Activated naive CD4-positive, alpha-beta T cell treated with anti-CD3 and anti-CD28 coated beads for 36 hours (primary cell): Measurements from ENCODE around the gene MACF1. TPM values are rescaled to one million over a fixed set of nuclear protein-coding genes. Genes with fewer than 3 reads are reported as not detected.

Source experiments
- CTCF ChIA-PET: fragments of 350-600 bp; sonication (Branson Sonifier 250); formaldehyde crosslinking; loops from one replicate; lab custom pipeline; 2021; ENCODE audit warnings: antibody characterized with exemption; lab: Charles Lee
- DNase-seq: peaks from one replicate; pipeline ENCODE4 v3.0.0-alpha.2; 2020
- H3K27ac Mint-ChIP-seq: one replicate; pipeline ENCODE4 v1.8.0; 2021; ENCODE audit warnings: mild to moderate bottlenecking, mixed read lengths
- H3K27me3 Mint-ChIP-seq: one replicate; pipeline ENCODE4 v1.8.0; 2021; ENCODE audit warnings: low read depth, mixed read lengths
- H3K36me3 Mint-ChIP-seq: one replicate; pipeline ENCODE4 v1.8.0; 2021; ENCODE audit warnings: low read depth, mixed read lengths
- H3K4me1 Mint-ChIP-seq: one replicate; pipeline ENCODE4 v1.8.0; 2021; ENCODE audit warnings: low read depth, mixed read lengths
- H3K4me3 Mint-ChIP-seq: one replicate; pipeline ENCODE4 v1.8.0; 2021; ENCODE audit warnings: mild to moderate bottlenecking, moderate library complexity, mixed read lengths
- H3K9me3 Mint-ChIP-seq: one replicate; pipeline ENCODE4 v1.8.0; 2021; ENCODE audit warnings: mixed read lengths
- intact Hi-C: fragments of 100-400 bp; cut with micrococcal nuclease; formaldehyde crosslinking; loops from one replicate; pipeline ENCODE4 v1.15.1; 2023
- total RNA-seq, 2 experiments: library from RNA; stranded (reverse); gene quantifications; one replicate each; pipeline ENCODE4 v1.2.3, GENCODE V29; 2021

MACF1 gene
- total RNA-seq, 2 experiments from 2014 or later = 174 to 179 TPM

DNA sequence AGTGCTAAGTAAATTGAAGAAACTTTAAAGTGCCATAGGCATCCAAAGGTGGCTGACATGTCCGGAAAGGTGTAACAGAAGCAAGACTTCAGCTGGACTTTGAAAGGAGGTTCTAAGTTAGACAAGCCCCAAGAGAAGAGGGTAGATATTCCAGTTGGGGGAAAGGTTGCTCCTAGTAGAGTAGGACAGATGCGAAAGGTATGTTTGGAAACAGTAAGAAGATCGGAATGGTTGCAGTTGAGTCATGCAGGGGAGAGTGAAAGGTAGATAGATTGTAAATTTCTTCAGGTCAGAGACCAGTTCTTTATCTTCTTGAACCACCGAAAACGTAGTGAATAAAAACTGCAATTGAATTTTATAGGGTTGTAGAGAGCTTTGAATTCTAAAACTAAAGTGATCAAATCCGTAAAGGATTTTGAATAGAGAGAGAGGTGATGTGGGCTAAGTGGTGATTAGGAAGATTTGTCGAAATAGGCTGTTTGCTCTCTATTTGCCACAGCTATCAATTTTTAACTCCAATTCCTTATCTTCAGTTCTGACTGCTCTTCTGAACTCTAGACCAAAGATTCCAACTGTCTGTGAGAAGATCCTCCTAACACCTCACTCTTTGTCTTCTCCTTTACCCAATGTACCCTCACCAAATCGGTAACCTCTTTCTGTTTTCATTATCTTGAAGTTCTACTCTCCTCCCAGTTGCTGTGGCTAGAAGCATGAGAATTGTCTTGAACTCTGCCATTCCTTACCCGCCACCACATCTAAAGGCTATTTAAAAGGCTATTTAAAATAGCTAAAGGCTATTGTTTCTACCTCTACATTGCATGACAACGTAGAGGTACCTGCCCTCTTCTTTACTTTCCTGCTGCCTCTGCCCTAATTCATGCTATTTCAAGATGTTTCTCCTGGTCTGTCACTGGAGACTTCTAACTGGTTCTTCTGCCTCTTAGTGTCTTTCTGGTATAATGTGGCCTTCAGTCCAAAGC lies 16.7 kb downstream of the MACF1 start:
- CTCF ChIA-PET = interaction anchor here (0.7 to 1.9 kb wide), 8 partner anchors 16 to 40 kb away, joined by 3 to 6 read pairs (median 4); partner anchors contain the start of gene MACF1
- no peak overlapping the region for H3K27ac Mint-ChIP-seq
- H3K27me3 Mint-ChIP-seq = no peaks in the 10 kb centered on the region
- H3K36me3 Mint-ChIP-seq = peaks cover 18% of the 10 kb centered on the region
- intact Hi-C loops = no loop called here
- H3K9me3 Mint-ChIP-seq = no peaks in the 10 kb centered on the region
- H3K4me3 Mint-ChIP-seq = no peak overlapping the region
- H3K4me1 Mint-ChIP-seq = peaks cover 78% of the 10 kb centered on the region
- no peak for DNase-seq

DNA sequence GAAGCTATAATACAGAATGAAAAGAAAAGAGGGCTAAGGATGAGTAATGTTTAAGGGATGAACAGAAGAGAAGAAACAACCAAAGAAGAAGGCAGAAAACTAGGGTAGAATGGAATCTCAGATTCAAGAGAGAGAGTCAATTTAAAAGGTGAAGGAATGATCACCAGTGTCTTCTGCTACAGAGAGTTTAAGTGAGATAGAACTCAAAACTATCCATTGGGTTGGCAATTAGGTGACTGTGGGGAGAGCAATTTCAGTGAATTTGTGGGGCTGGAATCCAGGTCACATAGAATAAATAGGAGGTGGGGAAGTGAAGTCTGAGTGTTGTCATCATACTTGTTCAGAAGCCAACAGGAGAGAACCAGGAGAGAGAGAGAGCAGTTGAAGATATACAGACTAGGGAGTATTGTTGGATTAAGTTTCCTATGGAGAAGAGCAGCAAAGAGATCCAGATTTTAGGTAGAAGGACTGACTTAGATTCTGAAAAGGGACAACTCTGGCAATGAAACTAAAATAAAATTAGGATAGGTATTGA lies 19.9 kb downstream of the MACF1 start:
- Mint-ChIP-seq H3K4me1 (peaks cover 75% of the 10 kb centered on the region), H3K27me3 (no peaks in the 10 kb centered on the region), H3K9me3 (no peaks in the 10 kb centered on the region), H3K4me3 (no peak overlapping the region), H3K27ac (no peak overlapping the region), H3K36me3 (peaks cover 18% of the 10 kb centered on the region)
- DNase-seq = no peak
- intact Hi-C loops = no loop called here
- CTCF ChIA-PET = interaction anchor here (1.7 to 2.1 kb wide), 2 partner anchors 19 to 34 kb away, joined by 5 read pairs; no protein-coding TSS in a partner anchor

DNA sequence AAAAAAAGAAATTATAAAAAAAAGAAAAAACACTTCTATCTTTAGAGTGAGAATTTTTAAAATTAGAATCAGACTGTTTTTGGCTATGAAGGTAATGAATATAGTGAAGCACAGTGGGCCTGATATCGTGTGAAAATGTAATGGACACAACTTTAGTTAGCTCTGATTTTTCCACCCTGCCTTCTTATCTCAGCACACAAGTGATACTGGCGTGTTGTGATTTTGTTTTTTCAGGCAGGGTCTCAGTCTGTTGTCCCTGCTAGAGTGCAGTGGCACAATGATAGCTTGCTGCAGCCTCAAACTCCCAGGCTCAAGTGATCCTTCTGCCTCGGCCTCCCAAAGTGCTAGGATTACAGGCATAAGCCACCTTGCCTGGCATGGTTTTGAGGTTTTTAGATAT lies 22.3 kb downstream of the MACF1 start:
- Mint-ChIP-seq H3K36me3 (peaks cover 22% of the 10 kb centered on the region), H3K4me1 (peaks cover 76% of the 10 kb centered on the region), H3K27me3 (no peaks in the 10 kb centered on the region), H3K4me3 (no peak overlapping the region), H3K9me3 (no peaks in the 10 kb centered on the region), H3K27ac (no peak overlapping the region)
- CTCF ChIA-PET = interaction anchor here (0.7 to 1.9 kb wide), 6 partner anchors 12 to 34 kb away, joined by 3 to 12 read pairs (median 6); partner anchors contain the start of gene MACF1
- DNase-seq = no peak
- intact Hi-C loops = no loop called here

DNA sequence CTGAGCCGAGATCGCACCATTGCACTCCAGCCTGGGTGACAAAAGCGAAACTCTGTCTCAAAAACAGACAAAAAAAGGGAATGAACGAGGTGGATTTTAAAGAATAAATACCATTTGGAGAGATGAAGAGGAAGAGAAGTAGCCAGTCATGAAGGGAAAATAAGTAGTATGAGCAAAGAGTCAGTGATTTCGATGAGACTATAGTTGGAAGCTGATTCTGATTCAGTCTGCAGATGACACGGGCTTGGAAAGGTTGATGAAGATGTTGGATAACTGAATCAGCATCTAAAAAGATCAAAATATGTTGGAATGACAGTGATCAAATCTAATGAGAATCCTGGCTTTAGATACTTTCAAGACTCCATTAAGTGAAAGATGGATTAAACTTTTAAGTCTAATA lies 23.8 kb downstream of the MACF1 start:
- intact Hi-C loops = no loop called here
- H3K4me1 Mint-ChIP-seq = peaks cover 70% of the 10 kb centered on the region
- CTCF ChIA-PET = no interaction called here

DNA sequence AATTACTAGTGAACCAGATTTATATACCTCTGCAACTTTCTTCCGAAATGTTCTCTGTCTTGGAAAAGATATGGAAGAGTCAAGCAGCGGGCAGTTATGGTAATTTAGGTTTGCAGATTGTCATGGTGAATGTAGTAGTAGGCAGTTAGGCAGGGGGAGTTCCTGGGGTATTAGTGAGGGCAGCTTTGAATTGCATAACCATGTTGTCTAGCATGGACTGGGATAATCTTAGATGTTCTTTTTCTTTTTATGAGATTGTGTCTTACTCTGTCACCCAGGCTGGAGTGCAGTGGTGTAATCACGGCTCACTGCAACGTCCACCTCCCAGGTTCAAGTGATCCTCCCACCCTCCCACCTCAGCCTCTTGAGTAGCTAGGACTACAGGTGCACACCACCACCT lies 25.0 kb downstream of the MACF1 start:
- no peak overlapping the region for H3K27ac Mint-ChIP-seq
- H3K36me3 Mint-ChIP-seq = peaks cover 27% of the 10 kb centered on the region
- H3K27me3 Mint-ChIP-seq = no peaks in the 10 kb centered on the region
- H3K9me3 Mint-ChIP-seq = no peaks in the 10 kb centered on the region
- intact Hi-C loops = no loop called here
- no peak for DNase-seq
- H3K4me3 Mint-ChIP-seq = no peak overlapping the region
- H3K4me1 Mint-ChIP-seq = peaks cover 60% of the 10 kb centered on the region
- CTCF ChIA-PET = no interaction called here

More for the DNA sequence above, 23.8 kb downstream of the MACF1 start:
- H3K36me3 Mint-ChIP-seq = peaks cover 25% of the 10 kb centered on the region
- H3K27me3 Mint-ChIP-seq = no peaks in the 10 kb centered on the region
- H3K4me3 Mint-ChIP-seq = no peak overlapping the region
- no peak for DNase-seq
- no peaks in the 10 kb centered on the region for H3K9me3 Mint-ChIP-seq
- no peak overlapping the region for H3K27ac Mint-ChIP-seq

DNA sequence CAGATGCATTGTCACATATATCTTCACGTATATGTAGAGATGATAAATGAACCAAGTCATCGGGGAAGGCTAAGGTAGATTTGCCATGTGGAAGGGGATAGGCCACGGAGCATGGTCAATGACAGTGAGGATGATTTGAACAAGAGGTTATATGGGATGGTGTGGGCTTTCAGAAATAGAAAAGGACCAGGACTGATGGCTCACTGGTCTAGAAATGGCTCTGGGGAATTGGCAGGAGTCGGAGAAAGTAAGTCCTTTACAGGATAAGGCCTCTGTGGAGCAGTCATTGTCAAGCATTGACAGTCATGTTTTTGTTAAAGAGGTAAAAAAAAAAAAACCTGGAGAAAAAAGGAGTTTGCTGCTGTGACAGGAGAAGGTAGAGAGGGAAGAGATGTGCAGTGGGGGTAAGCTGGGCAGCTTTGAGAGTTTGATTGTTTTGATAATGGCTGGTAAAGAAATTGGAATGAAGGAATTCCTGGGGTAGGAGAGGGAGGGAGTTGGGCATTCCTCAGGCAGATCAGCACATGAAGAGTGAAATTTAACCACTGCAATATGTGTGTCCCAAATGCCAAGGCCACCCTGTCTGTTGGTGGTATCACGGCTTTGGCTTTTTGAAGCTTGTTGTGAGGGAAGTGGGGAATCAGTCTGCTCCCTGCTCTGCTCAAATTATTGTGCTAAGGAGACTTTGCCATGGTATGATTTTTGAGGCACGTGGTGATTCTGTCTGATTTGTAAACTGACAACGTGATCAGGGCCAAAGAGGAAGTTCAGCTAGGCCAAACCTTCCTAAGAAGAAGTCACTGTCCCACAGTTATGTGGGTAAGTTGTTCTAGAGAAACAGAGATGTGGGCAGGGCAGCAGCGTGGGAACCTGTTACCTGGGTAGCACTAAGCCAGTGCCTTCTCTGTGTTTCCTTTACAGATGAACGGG lies 26.0 kb downstream of the MACF1 start:
- CTCF ChIA-PET = interaction anchor here (0.8 to 1.2 kb wide), 2 partner anchors 25 to 26 kb away, joined by 3 read pairs; partner anchors contain the start of gene MACF1
- peaks cover 32% of the 10 kb centered on the region for H3K36me3 Mint-ChIP-seq
- peak overlapping the region; percentile 16 for H3K27ac Mint-ChIP-seq
- H3K4me3 Mint-ChIP-seq = peak overlapping the region; percentile 63
- H3K4me1 Mint-ChIP-seq = peaks cover 59% of the 10 kb centered on the region
- DNase-seq = peak; percentile 29
- no peaks in the 10 kb centered on the region for H3K27me3 Mint-ChIP-seq
- H3K9me3 Mint-ChIP-seq = no peaks in the 10 kb centered on the region
- intact Hi-C loops = loop anchor here (2.0 kb wide), 1 partner anchor 16 kb away; no protein-coding TSS in a partner anchor

DNA sequence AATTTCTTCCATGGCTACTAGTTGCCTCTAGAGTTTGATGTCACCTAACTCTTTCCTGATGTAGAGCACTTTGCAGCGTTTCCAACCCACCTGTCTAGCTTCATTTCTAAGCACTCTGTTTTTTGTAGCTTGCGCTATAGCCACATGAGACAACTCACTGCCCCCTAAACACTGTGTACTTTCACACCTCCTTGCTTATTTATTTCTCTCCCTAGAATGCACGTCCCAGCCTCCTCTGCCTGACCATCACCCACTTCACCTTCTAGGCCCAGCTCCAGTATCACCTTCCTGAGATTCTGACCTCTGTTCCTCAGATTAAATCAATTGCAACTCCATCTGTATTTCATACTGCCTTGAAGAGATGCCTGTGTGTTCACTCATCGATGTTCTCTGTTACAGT lies 32.5 kb downstream of the MACF1 start:
- intact Hi-C loops = no loop called here
- Mint-ChIP-seq H3K4me1 (peaks cover 54% of the 10 kb centered on the region), H3K27me3 (no peaks in the 10 kb centered on the region), H3K9me3 (no peaks in the 10 kb centered on the region), H3K27ac (no peak overlapping the region), H3K36me3 (peaks cover 30% of the 10 kb centered on the region), H3K4me3 (no peak overlapping the region)
- CTCF ChIA-PET = interaction anchor here (0.7 to 2.5 kb wide), 3 partner anchors 45 to 138 kb away, joined by 3 to 14 read pairs (median 3); no protein-coding TSS in a partner anchor
- DNase-seq = no peak

DNA sequence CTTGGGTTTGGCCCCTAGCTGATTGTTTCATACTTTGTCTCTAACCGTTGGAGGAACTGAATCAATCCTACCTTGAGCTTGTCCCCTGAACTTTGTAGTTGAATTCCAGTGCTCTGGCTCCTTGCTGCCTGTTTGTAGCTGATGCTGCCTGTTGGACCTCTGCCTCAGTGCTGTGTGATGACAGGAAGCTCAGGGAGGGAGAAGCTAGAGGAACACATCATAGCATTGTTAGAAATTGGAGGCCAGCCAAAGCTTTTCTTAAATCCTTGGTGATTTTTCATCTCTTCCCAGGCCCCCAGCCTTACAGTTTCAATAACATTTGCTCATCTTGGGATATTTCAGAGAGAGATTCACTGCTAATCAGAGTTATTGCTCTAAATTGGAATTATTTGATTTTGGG lies 34.0 kb downstream of the MACF1 start:
- Mint-ChIP-seq H3K4me1 (peaks cover 52% of the 10 kb centered on the region), H3K27ac (peak overlapping the region; percentile 17), H3K27me3 (no peaks in the 10 kb centered on the region), H3K9me3 (no peaks in the 10 kb centered on the region), H3K36me3 (peaks cover 18% of the 10 kb centered on the region), H3K4me3 (no peak overlapping the region)
- CTCF ChIA-PET = interaction anchor here (0.9 to 2.5 kb wide), 6 partner anchors 12 to 140 kb away, joined by 3 to 14 read pairs (median 4); no protein-coding TSS in a partner anchor
- intact Hi-C loops = no loop called here
- DNase-seq = no peak

DNA sequence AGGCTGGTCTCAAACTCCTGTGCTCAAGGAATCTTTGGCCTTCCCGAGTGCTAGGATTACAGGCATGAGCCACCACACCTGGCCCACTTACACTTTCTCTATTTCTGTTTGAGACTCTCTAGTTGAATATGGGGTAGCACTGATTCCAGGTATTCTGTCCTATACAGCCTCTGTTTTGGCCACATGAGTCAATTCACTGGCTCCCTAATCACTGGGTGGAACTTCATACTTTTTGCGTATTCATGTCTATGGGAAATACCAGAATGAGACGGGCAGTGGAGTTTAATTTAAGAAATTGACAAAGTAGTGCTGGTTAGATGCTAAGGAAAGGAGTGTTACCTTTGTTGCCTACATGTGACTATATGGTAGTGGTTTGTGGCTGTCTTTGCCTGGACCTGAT lies 35.5 kb downstream of the MACF1 start:
- no peak for DNase-seq
- no peaks in the 10 kb centered on the region for H3K27me3 Mint-ChIP-seq
- H3K36me3 Mint-ChIP-seq = peaks cover 18% of the 10 kb centered on the region
- H3K4me3 Mint-ChIP-seq = no peak overlapping the region
- H3K27ac Mint-ChIP-seq = no peak overlapping the region
- intact Hi-C loops = no loop called here
- H3K9me3 Mint-ChIP-seq = no peaks in the 10 kb centered on the region
- H3K4me1 Mint-ChIP-seq = peaks cover 57% of the 10 kb centered on the region
- CTCF ChIA-PET = no interaction called here

DNA sequence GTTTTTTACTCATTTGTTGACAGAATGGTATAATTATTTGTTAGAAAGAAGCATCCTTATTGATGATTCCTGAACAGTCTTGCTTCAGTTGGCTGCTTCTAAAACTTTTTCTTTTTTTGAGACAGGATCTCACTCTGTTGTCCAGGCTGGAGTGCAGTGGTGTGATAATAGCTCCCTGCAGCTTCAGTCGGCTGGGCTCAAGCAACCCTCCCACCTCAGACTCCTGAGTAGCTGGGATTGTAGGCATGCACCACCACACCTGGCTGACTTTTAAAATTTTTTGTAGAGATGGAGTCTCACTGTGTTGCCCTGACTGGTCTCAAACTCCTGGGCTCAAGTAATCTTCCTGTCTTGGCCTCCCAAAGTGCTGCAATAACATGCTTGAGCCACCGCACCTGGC lies 38.8 kb downstream of the MACF1 start:
- intact Hi-C loops = no loop called here
- Mint-ChIP-seq H3K27ac (no peak overlapping the region), H3K36me3 (peaks cover 19% of the 10 kb centered on the region)

DNA sequence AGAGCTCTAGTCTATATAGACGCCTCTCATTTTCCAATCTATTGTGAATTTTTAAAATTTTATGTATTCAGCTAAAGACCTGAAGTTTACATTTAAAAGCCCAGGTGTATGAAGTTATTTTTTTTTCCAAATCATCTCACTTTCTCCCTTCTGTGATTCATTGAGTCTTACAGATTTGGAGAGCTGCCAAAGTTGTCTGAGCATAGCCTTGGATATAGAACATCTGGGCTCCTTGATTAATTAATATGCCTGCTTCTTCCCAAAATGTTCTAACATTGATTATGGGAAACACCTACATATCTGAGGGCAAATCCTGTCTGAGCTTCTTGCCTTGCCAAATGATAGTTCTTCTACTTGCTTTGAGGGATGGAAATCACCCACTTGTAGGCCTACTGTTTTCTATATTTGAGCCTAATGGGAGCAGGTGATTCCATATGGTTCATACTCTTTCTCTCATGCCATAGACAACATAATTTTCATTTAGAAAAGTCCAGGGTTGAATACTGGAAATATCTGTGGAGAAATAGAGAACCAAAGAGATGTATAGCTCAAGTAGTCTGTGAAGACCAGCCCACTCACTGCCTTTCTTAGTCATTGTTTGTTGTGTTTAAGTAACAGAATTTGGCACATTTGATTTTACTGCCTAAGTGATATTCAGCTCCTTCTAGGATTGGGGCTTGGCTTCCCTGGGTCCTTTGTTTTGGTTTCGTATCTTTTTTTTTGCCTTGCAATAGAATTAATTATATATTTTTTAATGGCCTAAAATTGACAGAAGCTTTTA lies 46.2 kb downstream of the MACF1 start:
- DNase-seq = no peak
- intact Hi-C loops = no loop called here
- Mint-ChIP-seq H3K36me3 (peaks cover 21% of the 10 kb centered on the region), H3K9me3 (no peaks in the 10 kb centered on the region), H3K4me3 (no peak overlapping the region), H3K27me3 (no peaks in the 10 kb centered on the region), H3K27ac (peak overlapping the region; percentile 9), H3K4me1 (peaks cover 33% of the 10 kb centered on the region)
- CTCF ChIA-PET = interaction anchor here (0.7 to 2.5 kb wide), 8 partner anchors 8 to 63 kb away, joined by 3 to 16 read pairs (median 5); no protein-coding TSS in a partner anchor

More for the DNA sequence above, 38.8 kb downstream of the MACF1 start:
- no peak overlapping the region for H3K4me3 Mint-ChIP-seq
- H3K27me3 Mint-ChIP-seq = no peaks in the 10 kb centered on the region
- peaks cover 41% of the 10 kb centered on the region for H3K4me1 Mint-ChIP-seq
- no peaks in the 10 kb centered on the region for H3K9me3 Mint-ChIP-seq
- DNase-seq = no peak
- CTCF ChIA-PET = interaction anchor here (0.5 to 1.8 kb wide), 3 partner anchors 11 to 168 kb away, joined by 3 to 4 read pairs (median 3); no protein-coding TSS in a partner anchor
